GM20000 (cell line): Measurements from ENCODE around the gene SELPLG.

Experiments
- DNase-seq: peaks from one replicate; pipeline ENCODE4 v3.0.0; 2012; ENCODE audit warnings: low spot score
- TF ChIP-seq, protein P1 (sequence below): IDR thresholded peaks from 2 replicates; pipeline ENCODE4 v1.5.1; 2012; ENCODE audit warnings: mild to moderate bottlenecking, control low read depth; ENCODE audit errors: extremely low read depth, missing control alignments

Gene SELPLG

DNA sequence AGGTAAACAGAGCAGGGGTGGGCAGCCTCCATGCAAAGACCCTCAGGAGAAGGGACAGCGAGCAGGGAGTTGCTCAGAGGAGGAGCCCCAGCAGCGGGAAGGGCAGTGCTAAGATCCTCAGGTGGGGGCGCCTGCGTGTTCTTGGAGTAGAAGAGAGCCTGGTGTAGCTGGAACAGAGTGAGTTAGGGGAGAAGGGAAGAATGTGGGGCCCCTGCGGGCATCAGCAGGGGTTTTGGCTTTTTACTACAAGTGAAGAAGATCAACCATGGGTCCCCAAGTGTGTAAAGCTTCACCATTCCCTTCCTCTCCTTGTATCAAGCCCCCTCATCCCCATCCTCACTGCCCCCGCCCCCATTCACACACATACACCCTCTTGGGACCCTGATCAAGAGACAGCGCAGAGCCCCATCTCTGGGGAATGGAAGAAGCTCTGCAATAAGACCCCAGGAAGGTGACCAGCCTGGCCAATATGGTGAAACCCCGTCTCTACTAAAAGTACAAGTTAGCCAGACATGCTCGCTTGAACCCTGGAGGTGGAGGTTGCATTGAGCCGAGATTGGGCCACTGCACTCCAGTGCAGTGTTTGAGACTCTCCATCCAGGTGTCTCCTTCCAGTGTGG is 25.6 kb downstream of the SELPLG start:
- DNase-seq: no peak

DNA sequence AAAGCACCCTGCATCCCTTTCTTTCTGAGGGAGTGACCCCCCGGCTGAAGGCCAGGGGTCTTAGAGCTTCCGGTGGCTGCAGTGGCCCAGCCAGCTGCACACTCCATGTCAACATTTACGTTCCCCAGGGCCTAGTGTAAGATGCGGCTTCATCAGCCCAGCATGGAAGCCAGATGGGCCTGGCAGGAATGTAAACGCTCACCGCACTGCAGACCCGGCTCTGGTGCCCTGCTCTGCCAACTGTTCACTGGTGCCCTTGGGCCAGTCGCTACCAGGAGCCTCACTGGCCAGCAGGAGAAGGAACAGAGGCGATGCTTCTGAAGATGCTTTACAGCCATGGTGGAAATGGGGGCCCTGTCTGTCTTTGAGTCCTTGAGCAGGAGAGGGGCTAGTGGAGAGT is 27.2 kb downstream of the SELPLG start:
- DNase-seq: no peak
- TF ChIP-seq, protein P1, sequence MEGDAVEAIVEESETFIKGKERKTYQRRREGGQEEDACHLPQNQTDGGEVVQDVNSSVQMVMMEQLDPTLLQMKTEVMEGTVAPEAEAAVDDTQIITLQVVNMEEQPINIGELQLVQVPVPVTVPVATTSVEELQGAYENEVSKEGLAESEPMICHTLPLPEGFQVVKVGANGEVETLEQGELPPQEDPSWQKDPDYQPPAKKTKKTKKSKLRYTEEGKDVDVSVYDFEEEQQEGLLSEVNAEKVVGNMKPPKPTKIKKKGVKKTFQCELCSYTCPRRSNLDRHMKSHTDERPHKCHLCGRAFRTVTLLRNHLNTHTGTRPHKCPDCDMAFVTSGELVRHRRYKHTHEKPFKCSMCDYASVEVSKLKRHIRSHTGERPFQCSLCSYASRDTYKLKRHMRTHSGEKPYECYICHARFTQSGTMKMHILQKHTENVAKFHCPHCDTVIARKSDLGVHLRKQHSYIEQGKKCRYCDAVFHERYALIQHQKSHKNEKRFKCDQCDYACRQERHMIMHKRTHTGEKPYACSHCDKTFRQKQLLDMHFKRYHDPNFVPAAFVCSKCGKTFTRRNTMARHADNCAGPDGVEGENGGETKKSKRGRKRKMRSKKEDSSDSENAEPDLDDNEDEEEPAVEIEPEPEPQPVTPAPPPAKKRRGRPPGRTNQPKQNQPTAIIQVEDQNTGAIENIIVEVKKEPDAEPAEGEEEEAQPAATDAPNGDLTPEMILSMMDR: no peak

More for the DNA sequence above, 25.6 kb downstream of the SELPLG start:
- TF ChIP-seq, protein P1: no peak

DNA sequence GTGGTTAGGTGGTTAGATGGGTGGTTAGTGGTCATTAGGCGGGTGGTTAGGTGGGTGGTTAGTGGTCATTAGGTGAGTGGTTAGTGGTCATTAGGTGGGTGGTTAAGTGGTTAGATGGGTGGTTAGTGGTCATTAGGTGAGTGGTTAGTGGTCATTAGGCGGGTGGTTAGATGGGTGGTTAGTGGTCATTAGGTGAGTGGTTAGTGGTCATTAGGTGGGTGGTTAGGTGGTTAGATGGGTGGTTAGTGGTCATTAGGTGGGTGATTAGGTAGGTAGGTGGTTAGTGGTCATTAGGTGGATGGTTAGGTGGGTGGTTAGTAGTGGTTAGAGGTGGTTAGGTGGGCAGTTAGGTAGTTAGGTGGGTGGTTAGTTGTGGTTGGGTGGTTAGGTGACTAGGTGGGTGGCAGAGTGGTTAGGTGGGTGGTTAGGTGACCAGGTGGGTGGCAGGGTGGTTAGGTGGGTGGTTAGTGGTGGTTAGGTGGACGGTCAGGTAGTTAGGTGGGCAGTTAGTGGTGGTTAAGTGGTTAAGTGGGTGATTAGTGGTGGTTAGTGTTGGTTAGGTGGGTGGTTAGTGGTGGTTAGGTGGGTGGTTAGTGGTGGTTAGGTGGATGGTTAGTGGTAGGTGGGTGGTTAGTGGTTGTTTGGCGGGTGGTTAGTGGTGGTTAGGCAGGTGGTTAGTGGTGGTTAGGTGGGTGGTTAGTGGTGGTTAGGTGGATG is 27.8 kb downstream of the SELPLG start:
- DNase-seq: no peak
- TF ChIP-seq, protein P1: no peak

DNA sequence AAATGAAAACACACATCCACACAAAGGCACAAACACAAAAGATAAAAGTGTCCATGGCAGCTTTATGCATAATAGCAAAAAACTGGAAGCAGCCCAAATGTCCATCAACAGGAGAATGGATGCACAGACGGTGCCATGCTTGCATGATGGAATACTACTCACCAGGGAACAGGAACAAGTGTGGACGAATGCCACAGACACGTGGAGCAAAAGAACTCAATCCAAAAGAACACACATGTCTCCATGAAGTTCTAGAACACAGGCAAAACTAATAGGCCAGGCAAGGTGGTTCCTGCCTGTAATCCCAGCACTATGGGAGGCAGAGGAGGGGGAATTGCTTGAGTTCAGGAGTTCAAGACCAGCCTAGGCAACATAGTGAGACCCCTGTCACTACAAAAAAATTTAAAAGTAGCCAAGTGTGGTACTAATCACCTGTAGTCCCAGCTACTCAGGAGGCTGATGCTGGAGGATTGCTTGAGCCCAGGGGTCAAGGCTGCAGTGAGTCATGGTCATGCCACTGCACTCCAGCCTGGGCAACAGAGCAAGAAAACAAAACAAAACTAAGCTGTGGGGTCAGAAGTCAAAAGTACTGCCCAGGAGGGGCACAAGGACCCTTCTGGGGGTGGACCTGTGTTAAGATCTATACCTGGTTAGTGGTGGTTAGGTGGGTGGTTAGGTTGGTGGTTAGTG is 28.5 kb downstream of the SELPLG start:
- TF ChIP-seq, protein P1: no peak

DNA sequence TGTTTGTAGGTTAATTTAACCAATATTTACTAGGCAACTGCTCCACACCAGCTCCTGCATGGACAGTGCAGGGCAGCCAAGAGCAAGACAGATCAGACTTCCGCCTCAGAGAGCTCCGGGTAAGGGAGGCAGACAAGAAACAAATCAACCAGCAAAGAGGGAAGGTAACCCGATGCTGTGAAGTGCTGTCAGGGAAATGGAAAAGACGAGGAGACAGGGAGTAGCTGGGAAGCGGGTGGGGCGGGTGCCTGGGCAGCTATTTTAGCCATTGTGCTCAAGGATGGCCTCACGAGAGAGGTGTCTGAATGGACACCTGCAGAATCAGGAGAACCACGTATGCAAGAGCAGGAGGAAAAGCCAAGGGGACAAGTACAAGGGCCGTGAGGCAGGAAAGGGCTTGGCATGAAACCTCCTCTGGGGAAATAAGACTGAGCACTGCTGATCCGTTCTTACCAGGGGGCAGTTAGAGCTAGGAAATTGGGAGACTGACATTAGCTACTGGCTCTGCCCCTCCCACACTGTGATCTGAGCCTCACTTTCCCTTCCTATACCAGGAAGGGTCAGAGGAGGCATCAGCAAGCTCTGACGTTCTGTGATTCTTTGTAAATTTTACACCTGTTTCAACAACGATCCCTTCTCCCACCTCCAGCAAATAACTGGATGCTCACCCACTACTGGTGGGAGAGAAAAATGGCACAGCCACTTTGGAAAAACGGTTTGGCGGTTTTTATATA is 29.3 kb downstream of the SELPLG start:
- TF ChIP-seq, protein P1: no peak
- no peak for DNase-seq

More for the DNA sequence above, 28.5 kb downstream of the SELPLG start:
- no peak for DNase-seq

DNA sequence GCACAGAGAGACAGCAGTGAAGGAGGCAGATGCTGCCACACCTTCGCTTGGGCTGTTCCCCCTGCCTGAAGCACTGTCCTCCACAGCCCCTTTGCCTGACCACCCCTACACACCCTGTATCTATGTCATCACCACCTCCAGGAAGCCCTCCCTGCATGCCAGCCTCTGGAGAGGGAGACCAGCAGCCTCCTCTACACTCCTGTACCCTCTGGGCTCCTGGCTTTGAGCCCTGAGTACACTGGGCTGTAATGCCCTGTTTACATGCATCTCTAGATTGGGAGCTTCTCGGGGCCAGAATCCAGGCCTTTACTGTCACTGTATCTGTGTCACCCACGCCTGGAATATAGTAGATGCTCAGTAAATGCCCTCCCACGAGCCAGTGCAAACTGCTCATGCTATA is 30.0 kb downstream of the SELPLG start:
- DNase-seq: no peak
- TF ChIP-seq, protein P1: no peak
